SK-N-SH treated with all-trans-retinoic acid at 6 μM for 48 hours (cell line): ENCODE measurements around the gene RUSF1.
"Not testable (repeated sequence)": the region's sequence is repeated elsewhere in the genome, so short reads cannot be mapped to it uniquely, and the experiment has no call there.

ENCODE experiments used
- ATAC-seq: fragments of 200-7000 bp; cut with Tn5 transposase; 3 replicates; pipeline ENCODE4 v1.9.1; 2020; ENCODE audit warnings: mild to moderate bottlenecking, moderate library complexity
- ARNTL ChIP-seq: fragments of 450-650 bp; formaldehyde crosslinking; IDR thresholded peaks from 2 replicates; pipeline ENCODE4 v1.5.0; 2020; ENCODE audit warnings: low read depth, mild to moderate bottlenecking, moderate library complexity, borderline replicate concordance
- BACH2 ChIP-seq: fragments of 250-450 bp; sonication (Bioruptor Pico); IDR thresholded peaks from 2 replicates; pipeline ENCODE4 v1.9.0; 2021; ENCODE audit warnings: mild to moderate bottlenecking, borderline replicate concordance
- CSDC2 ChIP-seq: fragments of 250-450 bp; sonication (Bioruptor Pico); IDR thresholded peaks from 2 replicates; pipeline ENCODE4 v1.5.0; 2020; ENCODE audit warnings: mild to moderate bottlenecking, moderate library complexity
- ESRRG ChIP-seq: fragments of 250-450 bp; sonication (Bioruptor Pico); IDR thresholded peaks from 2 replicates; pipeline ENCODE4 v1.6.1; 2021; ENCODE audit warnings: mild to moderate bottlenecking
- GLIS3 ChIP-seq: fragments of 250-450 bp; sonication (Bioruptor Pico); IDR thresholded peaks from 2 replicates; pipeline ENCODE4 v1.5.0; 2020; ENCODE audit warnings: mild to moderate bottlenecking, moderate library complexity
- ISL1 ChIP-seq: fragments of 250-450 bp; sonication (Bioruptor Pico); IDR thresholded peaks from 2 replicates; pipeline ENCODE4 v2.1.2; 2022; ENCODE audit warnings: mild to moderate bottlenecking, moderate library complexity
- PPARA ChIP-seq: fragments of 250-450 bp; sonication (Bioruptor Pico); IDR thresholded peaks from 2 replicates; pipeline ENCODE4 v1.5.0; 2020; ENCODE audit warnings: mild to moderate bottlenecking, borderline replicate concordance
- RARB ChIP-seq: fragments of 250-450 bp; sonication (Bioruptor Pico); IDR thresholded peaks from 2 replicates; pipeline ENCODE4 v1.8.0; 2021; ENCODE audit warnings: mild to moderate bottlenecking, moderate library complexity
- SNAI2 ChIP-seq: fragments of 250-450 bp; sonication (Bioruptor Pico); IDR thresholded peaks from 2 replicates; pipeline ENCODE4 v1.5.0; 2020; ENCODE audit warnings: mild to moderate bottlenecking, moderate library complexity
- TCF4 ChIP-seq: fragments of 250-450 bp; sonication (Bioruptor Pico); IDR thresholded peaks from 2 replicates; pipeline ENCODE4 v1.8.0; 2021; ENCODE audit warnings: mild to moderate bottlenecking, moderate library complexity, borderline replicate concordance
- TOX ChIP-seq: fragments of 250-450 bp; sonication (Bioruptor Pico); IDR thresholded peaks from 2 replicates; pipeline ENCODE4 v1.8.0; 2021; ENCODE audit warnings: mild to moderate bottlenecking, moderate library complexity, borderline replicate concordance
- ZFP30 ChIP-seq: fragments of 450-650 bp; formaldehyde crosslinking; IDR thresholded peaks from 2 replicates; pipeline ENCODE4 v1.5.0; 2022; ENCODE audit warnings: mild to moderate bottlenecking, moderate library complexity
- ZNF565 ChIP-seq: fragments of 450-650 bp; formaldehyde crosslinking; conservative IDR thresholded peaks from 2 replicates; pipeline ENCODE4 v1.5.0; 2020; ENCODE audit warnings: low read depth, mild to moderate bottlenecking, moderate library complexity
- ZNF70 ChIP-seq: fragments of 450-650 bp; formaldehyde crosslinking; IDR thresholded peaks from 2 replicates; pipeline ENCODE4 v1.5.0; 2020; ENCODE audit warnings: mild to moderate bottlenecking, moderate library complexity
- ZNF8 ChIP-seq: fragments of 450-650 bp; formaldehyde crosslinking; IDR thresholded peaks from 2 replicates; pipeline ENCODE4 v1.5.0; 2020; ENCODE audit warnings: mild to moderate bottlenecking, moderate library complexity
- TF ChIP-seq, protein P1 (sequence below): fragments of 250-450 bp; sonication (Bioruptor Pico); IDR thresholded peaks from 2 replicates; pipeline ENCODE4 v1.5.1; 2020; ENCODE audit warnings: low read depth, mild to moderate bottlenecking, moderate library complexity
- TF ChIP-seq, protein P2 (sequence below): fragments of 250-450 bp; sonication (Bioruptor Pico); IDR thresholded peaks from 2 replicates; pipeline ENCODE4 v1.8.0; 2020; ENCODE audit warnings: mild to moderate bottlenecking, moderate library complexity, borderline replicate concordance
- TF ChIP-seq, protein P3 (sequence below): fragments of 250-450 bp; sonication (Bioruptor Pico); IDR thresholded peaks from 2 replicates; pipeline ENCODE4 v1.8.0; 2021; ENCODE audit warnings: low read depth, mild to moderate bottlenecking, moderate library complexity, borderline replicate concordance
- TF ChIP-seq, protein P4 (sequence below): fragments of 250-450 bp; sonication (Bioruptor Pico); IDR thresholded peaks from 2 replicates; pipeline ENCODE4 v1.5.0; 2020; ENCODE audit warnings: mild to moderate bottlenecking, moderate library complexity
- TF ChIP-seq, protein P5 (sequence below): fragments of 250-450 bp; sonication (Bioruptor Pico); IDR thresholded peaks from 2 replicates; pipeline ENCODE4 v1.5.1; 2021; ENCODE audit warnings: mild to moderate bottlenecking, moderate library complexity

RUSF1 gene

DNA sequence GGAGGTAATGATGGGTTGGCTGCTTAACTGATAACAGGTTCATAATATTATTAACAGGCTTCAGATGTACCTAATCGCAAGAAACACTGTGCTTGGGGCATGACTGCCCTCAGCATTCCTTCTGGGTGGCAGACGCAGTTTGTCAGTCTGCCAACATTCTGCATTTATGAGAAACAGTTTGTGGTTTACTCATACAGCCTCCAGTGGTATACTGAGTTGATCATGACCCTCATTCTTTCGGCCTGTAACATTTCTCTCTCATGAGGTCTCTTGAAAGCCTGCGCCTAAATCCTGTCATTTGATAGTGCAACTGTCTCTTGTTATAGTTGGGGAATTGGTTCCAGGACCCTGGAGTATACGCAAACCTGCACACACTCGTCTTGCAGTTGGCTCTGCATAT lies 4.9 kb upstream of the RUSF1 start (continued):
- TF ChIP-seq, protein P1, sequence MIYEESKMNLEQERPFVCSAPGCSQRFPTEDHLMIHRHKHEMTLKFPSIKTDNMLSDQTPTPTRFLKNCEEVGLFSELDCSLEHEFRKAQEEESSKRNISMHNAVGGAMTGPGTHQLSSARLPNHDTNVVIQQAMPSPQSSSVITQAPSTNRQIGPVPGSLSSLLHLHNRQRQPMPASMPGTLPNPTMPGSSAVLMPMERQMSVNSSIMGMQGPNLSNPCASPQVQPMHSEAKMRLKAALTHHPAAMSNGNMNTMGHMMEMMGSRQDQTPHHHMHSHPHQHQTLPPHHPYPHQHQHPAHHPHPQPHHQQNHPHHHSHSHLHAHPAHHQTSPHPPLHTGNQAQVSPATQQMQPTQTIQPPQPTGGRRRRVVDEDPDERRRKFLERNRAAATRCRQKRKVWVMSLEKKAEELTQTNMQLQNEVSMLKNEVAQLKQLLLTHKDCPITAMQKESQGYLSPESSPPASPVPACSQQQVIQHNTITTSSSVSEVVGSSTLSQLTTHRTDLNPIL (CRISPR knock-in tag) = no peak

DNA sequence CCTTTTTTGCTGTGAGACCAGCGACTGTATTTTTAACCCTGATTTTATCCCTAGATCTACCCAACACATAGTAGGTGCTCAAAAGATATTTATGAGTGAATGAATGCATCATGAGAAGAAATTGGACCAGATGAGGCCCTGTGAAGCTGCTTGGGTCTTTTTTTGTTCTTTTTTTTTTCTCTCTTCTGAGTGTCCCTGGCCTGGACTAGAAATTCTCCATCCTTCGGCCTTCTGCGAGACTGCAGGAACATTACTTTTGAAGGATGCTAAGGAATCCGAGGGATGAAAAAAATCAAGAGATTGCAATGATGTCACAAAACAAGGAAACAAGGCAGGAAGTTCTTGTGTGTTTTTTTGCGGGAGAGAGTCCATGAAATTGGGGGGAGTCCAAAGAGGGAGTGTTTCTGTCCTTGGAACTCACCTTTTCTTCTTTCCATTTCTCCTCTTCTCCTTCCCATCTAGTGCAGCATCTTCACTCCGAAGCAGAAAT lies 560 bp upstream of the RUSF1 start:
- peak; percentile 14 for ATAC-seq
- TF ChIP-seq, protein P1 (CRISPR knock-in tag) = no peak
- TF ChIP-seq TOX (CRISPR knock-in tag) (no peak), ISL1 (CRISPR knock-in tag) (no peak)

DNA sequence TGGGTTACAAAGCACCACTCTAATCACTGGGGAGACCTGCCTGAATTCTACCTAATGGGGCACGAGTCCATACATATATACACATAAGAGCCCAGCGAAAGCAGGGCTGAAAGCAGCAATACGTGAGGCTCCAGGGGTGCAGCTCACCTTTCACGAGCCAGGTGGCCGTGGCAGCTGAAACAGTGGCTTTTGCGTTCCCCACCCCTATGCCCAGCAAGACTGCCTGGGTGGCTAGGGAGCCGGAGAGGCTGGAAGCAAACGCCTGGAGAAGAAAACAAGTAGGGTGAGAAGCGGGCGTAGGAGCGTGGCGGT lies 618 bp downstream of the RUSF1 start:
- no peak; the same call in 2 of the 3 replicates for ATAC-seq

DNA sequence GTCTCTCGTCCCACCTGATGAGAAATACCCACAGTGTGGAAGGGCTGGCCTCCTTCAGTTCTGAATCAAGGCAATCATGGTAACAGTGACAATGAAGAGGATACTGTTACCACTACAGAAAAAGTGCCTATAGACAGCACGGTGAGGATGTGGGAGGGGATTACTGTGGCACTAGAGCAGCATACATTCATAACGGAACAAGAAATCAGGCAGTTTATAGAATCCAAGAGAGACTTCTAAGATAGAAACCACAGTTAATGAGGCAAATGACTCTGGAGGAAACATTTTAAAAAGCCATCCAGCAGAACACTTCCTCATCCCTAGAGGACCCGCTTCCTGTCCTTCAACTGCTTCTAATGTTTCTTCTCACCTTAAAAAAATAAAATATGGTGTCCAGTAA lies 2.7 kb downstream of the RUSF1 start:
- ATAC-seq = no peak
- no peak for TF ChIP-seq BACH2 (CRISPR knock-in tag)
- no peak for TF ChIP-seq SNAI2 (CRISPR knock-in tag)

More for the DNA sequence above, 618 bp downstream of the RUSF1 start:
- TF ChIP-seq TCF4 (CRISPR knock-in tag) = no peak

DNA sequence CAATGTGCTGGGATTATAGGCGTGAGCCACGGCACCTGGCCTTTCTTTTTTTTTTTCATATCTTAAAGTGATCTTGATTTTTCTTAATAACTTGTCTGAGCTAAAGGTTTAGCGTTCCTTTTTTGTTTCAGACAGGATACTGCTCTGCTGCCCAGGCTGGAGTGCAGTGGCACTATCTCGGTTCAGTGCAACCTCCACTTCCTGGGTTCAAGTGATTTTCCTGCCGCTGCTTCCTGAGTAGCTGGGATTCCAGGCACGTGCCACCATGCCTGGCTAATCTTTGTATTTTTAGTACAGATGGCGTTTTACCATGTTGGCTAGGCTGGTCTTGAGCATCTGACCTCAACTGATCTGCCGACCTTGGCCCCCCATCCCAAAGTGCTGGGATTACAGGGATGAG lies 4.0 kb downstream of the RUSF1 start:
- ATAC-seq = no peak

DNA sequence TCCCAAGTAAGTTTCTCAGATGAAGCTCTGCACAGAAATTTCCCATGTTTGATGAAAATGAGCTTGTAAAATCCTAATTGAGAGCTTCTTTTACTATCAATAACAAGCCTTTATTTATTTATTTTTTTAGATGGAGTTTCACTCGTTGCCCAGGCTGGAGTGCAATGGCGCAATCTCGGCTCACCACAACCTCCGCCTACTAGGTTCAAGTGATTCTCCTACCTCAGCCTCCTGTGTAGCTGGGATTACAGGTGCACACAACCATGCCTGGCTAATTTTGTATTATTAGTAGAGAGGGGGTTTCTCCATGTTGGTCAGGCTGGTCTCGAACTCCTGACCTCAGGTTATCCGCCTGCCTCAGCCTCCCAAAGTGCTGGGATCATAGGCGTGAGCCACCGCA lies 4.6 kb downstream of the RUSF1 start:
- ATAC-seq = not testable (repeated sequence)

More for the DNA sequence above, 4.0 kb downstream of the RUSF1 start:
- TF ChIP-seq, protein P2, sequence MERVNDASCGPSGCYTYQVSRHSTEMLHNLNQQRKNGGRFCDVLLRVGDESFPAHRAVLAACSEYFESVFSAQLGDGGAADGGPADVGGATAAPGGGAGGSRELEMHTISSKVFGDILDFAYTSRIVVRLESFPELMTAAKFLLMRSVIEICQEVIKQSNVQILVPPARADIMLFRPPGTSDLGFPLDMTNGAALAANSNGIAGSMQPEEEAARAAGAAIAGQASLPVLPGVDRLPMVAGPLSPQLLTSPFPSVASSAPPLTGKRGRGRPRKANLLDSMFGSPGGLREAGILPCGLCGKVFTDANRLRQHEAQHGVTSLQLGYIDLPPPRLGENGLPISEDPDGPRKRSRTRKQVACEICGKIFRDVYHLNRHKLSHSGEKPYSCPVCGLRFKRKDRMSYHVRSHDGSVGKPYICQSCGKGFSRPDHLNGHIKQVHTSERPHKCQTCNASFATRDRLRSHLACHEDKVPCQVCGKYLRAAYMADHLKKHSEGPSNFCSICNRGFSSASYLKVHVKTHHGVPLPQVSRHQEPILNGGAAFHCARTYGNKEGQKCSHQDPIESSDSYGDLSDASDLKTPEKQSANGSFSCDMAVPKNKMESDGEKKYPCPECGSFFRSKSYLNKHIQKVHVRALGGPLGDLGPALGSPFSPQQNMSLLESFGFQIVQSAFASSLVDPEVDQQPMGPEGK = no peak
- TF ChIP-seq BACH2 (CRISPR knock-in tag) = no peak
- TF ChIP-seq, protein P1 (CRISPR knock-in tag) = no peak
- TF ChIP-seq PPARA = no peak
- TF ChIP-seq ZNF8 = no peak
- no peak for TF ChIP-seq ZNF70 (CRISPR knock-in tag)
- TF ChIP-seq, protein P3, sequence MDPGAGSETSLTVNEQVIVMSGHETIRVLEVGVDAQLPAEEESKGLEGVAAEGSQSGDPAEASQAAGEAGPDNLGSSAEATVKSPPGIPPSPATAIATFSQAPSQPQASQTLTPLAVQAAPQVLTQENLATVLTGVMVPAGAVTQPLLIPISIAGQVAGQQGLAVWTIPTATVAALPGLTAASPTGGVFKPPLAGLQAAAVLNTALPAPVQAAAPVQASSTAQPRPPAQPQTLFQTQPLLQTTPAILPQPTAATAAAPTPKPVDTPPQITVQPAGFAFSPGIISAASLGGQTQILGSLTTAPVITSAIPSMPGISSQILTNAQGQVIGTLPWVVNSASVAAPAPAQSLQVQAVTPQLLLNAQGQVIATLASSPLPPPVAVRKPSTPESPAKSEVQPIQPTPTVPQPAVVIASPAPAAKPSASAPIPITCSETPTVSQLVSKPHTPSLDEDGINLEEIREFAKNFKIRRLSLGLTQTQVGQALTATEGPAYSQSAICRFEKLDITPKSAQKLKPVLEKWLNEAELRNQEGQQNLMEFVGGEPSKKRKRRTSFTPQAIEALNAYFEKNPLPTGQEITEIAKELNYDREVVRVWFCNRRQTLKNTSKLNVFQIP (CRISPR knock-in tag) = no peak
- no peak for TF ChIP-seq GLIS3 (CRISPR knock-in tag)
- no peak for TF ChIP-seq ZNF565 (CRISPR knock-in tag)
- no peak for TF ChIP-seq ZFP30
- TF ChIP-seq ESRRG (CRISPR knock-in tag) = no peak
- TF ChIP-seq ISL1 (CRISPR knock-in tag) = no peak
- TF ChIP-seq, protein P4, sequence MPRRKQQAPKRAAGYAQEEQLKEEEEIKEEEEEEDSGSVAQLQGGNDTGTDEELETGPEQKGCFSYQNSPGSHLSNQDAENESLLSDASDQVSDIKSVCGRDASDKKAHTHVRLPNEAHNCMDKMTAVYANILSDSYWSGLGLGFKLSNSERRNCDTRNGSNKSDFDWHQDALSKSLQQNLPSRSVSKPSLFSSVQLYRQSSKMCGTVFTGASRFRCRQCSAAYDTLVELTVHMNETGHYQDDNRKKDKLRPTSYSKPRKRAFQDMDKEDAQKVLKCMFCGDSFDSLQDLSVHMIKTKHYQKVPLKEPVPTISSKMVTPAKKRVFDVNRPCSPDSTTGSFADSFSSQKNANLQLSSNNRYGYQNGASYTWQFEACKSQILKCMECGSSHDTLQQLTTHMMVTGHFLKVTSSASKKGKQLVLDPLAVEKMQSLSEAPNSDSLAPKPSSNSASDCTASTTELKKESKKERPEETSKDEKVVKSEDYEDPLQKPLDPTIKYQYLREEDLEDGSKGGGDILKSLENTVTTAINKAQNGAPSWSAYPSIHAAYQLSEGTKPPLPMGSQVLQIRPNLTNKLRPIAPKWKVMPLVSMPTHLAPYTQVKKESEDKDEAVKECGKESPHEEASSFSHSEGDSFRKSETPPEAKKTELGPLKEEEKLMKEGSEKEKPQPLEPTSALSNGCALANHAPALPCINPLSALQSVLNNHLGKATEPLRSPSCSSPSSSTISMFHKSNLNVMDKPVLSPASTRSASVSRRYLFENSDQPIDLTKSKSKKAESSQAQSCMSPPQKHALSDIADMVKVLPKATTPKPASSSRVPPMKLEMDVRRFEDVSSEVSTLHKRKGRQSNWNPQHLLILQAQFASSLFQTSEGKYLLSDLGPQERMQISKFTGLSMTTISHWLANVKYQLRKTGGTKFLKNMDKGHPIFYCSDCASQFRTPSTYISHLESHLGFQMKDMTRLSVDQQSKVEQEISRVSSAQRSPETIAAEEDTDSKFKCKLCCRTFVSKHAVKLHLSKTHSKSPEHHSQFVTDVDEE (CRISPR knock-in tag) = no peak
- TF ChIP-seq ARNTL = no peak
- TF ChIP-seq CSDC2 = no peak
- TF ChIP-seq, protein P5, sequence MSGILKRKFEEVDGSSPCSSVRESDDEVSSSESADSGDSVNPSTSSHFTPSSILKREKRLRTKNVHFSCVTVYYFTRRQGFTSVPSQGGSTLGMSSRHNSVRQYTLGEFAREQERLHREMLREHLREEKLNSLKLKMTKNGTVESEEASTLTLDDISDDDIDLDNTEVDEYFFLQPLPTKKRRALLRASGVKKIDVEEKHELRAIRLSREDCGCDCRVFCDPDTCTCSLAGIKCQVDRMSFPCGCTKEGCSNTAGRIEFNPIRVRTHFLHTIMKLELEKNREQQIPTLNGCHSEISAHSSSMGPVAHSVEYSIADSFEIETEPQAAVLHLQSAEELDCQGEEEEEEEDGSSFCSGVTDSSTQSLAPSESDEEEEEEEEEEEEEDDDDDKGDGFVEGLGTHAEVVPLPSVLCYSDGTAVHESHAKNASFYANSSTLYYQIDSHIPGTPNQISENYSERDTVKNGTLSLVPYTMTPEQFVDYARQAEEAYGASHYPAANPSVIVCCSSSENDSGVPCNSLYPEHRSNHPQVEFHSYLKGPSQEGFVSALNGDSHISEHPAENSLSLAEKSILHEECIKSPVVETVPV (CRISPR knock-in tag) = no peak
- no peak for TF ChIP-seq TOX (CRISPR knock-in tag)
- no peak for TF ChIP-seq RARB (CRISPR knock-in tag)
- no peak for TF ChIP-seq SNAI2 (CRISPR knock-in tag)
